ENCODE data around the gene CLDN4.

DNA sequence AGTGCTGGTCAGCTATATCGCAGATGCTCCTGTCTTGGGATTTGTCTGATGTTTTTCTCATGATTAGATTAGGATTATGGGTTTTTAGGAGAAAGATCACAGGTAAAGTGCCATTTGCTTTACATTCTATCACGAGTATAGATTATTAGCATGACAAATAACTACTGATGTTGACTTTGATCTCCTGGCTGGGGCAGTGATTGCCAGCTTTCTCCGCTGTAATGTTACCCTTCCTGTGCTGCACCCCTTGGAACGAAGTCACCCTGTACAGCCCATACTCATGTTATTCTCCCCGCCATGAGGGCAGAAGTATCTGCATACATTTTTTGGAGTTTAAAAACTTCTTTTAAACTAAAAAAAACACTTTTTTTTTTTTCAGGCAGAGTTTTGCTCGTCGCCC, 10.8 kb upstream of the CLDN4 start:
- TF ChIP-seq, protein P1, sequence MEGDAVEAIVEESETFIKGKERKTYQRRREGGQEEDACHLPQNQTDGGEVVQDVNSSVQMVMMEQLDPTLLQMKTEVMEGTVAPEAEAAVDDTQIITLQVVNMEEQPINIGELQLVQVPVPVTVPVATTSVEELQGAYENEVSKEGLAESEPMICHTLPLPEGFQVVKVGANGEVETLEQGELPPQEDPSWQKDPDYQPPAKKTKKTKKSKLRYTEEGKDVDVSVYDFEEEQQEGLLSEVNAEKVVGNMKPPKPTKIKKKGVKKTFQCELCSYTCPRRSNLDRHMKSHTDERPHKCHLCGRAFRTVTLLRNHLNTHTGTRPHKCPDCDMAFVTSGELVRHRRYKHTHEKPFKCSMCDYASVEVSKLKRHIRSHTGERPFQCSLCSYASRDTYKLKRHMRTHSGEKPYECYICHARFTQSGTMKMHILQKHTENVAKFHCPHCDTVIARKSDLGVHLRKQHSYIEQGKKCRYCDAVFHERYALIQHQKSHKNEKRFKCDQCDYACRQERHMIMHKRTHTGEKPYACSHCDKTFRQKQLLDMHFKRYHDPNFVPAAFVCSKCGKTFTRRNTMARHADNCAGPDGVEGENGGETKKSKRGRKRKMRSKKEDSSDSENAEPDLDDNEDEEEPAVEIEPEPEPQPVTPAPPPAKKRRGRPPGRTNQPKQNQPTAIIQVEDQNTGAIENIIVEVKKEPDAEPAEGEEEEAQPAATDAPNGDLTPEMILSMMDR (IDR thresholded peaks at IDR 0.05; ENCODE audit: insufficient read depth, low read length) = no peak
- TF ChIP-seq, protein P2, sequence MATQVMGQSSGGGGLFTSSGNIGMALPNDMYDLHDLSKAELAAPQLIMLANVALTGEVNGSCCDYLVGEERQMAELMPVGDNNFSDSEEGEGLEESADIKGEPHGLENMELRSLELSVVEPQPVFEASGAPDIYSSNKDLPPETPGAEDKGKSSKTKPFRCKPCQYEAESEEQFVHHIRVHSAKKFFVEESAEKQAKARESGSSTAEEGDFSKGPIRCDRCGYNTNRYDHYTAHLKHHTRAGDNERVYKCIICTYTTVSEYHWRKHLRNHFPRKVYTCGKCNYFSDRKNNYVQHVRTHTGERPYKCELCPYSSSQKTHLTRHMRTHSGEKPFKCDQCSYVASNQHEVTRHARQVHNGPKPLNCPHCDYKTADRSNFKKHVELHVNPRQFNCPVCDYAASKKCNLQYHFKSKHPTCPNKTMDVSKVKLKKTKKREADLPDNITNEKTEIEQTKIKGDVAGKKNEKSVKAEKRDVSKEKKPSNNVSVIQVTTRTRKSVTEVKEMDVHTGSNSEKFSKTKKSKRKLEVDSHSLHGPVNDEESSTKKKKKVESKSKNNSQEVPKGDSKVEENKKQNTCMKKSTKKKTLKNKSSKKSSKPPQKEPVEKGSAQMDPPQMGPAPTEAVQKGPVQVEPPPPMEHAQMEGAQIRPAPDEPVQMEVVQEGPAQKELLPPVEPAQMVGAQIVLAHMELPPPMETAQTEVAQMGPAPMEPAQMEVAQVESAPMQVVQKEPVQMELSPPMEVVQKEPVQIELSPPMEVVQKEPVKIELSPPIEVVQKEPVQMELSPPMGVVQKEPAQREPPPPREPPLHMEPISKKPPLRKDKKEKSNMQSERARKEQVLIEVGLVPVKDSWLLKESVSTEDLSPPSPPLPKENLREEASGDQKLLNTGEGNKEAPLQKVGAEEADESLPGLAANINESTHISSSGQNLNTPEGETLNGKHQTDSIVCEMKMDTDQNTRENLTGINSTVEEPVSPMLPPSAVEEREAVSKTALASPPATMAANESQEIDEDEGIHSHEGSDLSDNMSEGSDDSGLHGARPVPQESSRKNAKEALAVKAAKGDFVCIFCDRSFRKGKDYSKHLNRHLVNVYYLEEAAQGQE (IDR thresholded peaks at IDR 0.05; ENCODE audit: insufficient replicate concordance, low read depth) = no peak
- TF ChIP-seq GABPA (IDR thresholded peaks at IDR 0.05; ENCODE audit: low read depth) (no peak), POLR2AphosphoS5 (IDR thresholded peaks at IDR 0.05; ENCODE audit: low read depth) (no peak), SPI1 (IDR thresholded peaks at IDR 0.05; ENCODE audit: borderline replicate concordance, low read depth) (no peak)
